Stomach (tissue), 9 donors: ENCODE results near the gene SLC36A4. TPM values are rescaled to one million over a fixed set of nuclear protein-coding genes. Genes with fewer than 3 reads are reported as not detected.

Experiments used
- DNase-seq, 2 donors: peaks; one replicate each; pipeline versions ENCODE4 v3.0.0 to v3.0.0-alpha.2; 2013 to 2019
- H3K27ac ChIP-seq, 5 donors: fragments of 200-600 bp in 4 of 5; sonication (generic) in 4 of 5; one replicate each; pipeline ENCODE4 v1.5.1; 2013 to 2019; ENCODE audit warnings: mild to moderate bottlenecking in 1 of 5, moderate library complexity in 1 of 5
- H3K27me3 ChIP-seq, 3 donors: fragments of 200-600 bp; sonication (generic); one replicate each; pipeline ENCODE4 v1.5.1; 2017 to 2019; ENCODE audit warnings: mixed run types in 1 of 3
- H3K36me3 ChIP-seq, 4 donors: fragments of 200-600 bp; sonication (generic); 1 replicate in 3 of 4; 2 replicates in 1 of 4; pipeline ENCODE4 v1.5.1; 2016 to 2019
- H3K4me1 ChIP-seq, 4 donors: fragments of 200-600 bp; sonication (generic); one replicate each; pipeline ENCODE4 v1.5.1; 2016 to 2019
- H3K4me3 ChIP-seq, 4 donors: fragments of 200-600 bp; sonication (generic) in 3 of 4; one replicate each; pipeline ENCODE4 v1.5.1; 2016 to 2019; ENCODE audit warnings: mild to moderate bottlenecking in 1 of 4
- H3K9me3 ChIP-seq, 4 donors: fragments of 200-600 bp; sonication (generic); one replicate each; pipeline ENCODE4 v1.5.1; 2016 to 2019
- EP300 ChIP-seq: sonication (generic); formaldehyde crosslinking; IDR thresholded peaks from one replicate; pipeline ENCODE4 v1.6.1; 2017; ENCODE audit warnings: antibody characterized with exemption
- POLR2A ChIP-seq, 4 donors: fragments of 450-650 bp; IDR thresholded peaks; one replicate each; pipeline ENCODE4 v1.6.1; 2016; ENCODE audit warnings: antibody characterized with exemption in 4 of 4, control low read depth in 2 of 4, mild to moderate bottlenecking in 1 of 4, moderate library complexity in 1 of 4
- POLR2AphosphoS5 ChIP-seq, 3 donors: sonication (generic); formaldehyde crosslinking; IDR thresholded peaks; one replicate each; pipeline ENCODE4 v1.6.1; 2016; ENCODE audit warnings: antibody characterized with exemption in 3 of 3
- WGBS, 5 donors: extraction: QIAGEN DNeasy Blood & Tissue Kit in 3 of 5; methylation state at CpG; one replicate each; pipeline versions ENCODE4 v1.1.5 to v1.1.7; 2013 to 2018; 5-methylcytosine and 5-hydroxymethylcytosine counted together
- intact Hi-C: fragments of 100-400 bp; cut with DNase I; formaldehyde crosslinking; loops from one replicate; pipeline ENCODE4 v1.15.1; 2023; ENCODE audit warnings: low total_unique reads
- polyA plus RNA-seq, 3 donors: library from polyadenylated mRNA; stranded (reverse); fragments of 200-250 nt; gene quantifications; one replicate each; pipeline ENCODE4 v1.2.3, GENCODE V29; 2013
- total RNA-seq, 5 donors: library from RNA; depleted of rRNA; stranded (reverse); fragments of >200 nt; gene quantifications; one replicate each; pipeline versions ENCODE4 v1.1.0 to v1.2.3, GENCODE V29; 2014 to 2016
- TF ChIP-seq, protein P1 (sequence below), 7 experiments: fragments of 450-650 bp in 4 of 7; fragments of 200-600 bp in 3 of 7; sonication (generic) in 3 of 7; IDR thresholded peaks; one replicate each; pipeline ENCODE4 v1.5.1; 2016 to 2019; ENCODE audit warnings: antibody characterized with exemption in 7 of 7, control low read depth in 2 of 7, mild to moderate bottlenecking in 1 of 7
- donor health status: healthy with polysubstance abuse.
- donor health status: Bipolar disorder and iron deficiency.
- donor health status: healthy.

SLC36A4 gene
- total and polyA plus RNA-seq, 8 donors, result 0.58 to 55.9 (median 5.9) TPM

DNA sequence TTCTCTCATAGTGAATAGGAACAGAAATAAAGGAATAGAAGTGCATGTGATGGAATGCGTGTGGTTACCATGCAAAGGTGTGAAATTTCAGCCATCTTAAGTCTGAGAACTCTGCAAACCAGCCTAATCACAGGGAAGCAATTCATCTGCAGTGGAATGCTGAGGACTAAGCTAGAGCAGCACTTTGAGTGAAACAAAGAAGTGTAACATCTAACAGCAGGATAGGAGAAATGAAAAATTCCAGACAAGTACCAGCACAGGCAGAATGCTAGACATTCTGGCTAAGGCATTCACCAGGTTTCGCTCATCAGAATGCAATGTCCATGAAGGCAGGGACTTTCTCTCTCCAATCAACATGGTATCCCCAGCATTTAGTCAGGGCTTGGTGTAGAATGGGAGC lies 41.2 kb upstream of the SLC36A4 start:
- Histone ChIP-seq H3K9me3 (no peaks in the 10 kb centered on the region), H3K27ac (no peak overlapping the region), H3K27me3 (peaks cover 0 to 5% (median 0%) of the 10 kb centered on the region in 3 donors), H3K36me3 (no peaks in the 10 kb centered on the region), H3K4me1 (peaks cover 0 to 6% (median 0%) of the 10 kb centered on the region in 4 donors), H3K4me3 (no peak overlapping the region)
- intact Hi-C loops, result loop anchor here (5.0 kb wide), 1 partner anchor 413 kb away; no protein-coding TSS in a partner anchor
- 91 to 98% (median 93%) methylated on average over 2 of the region's 2 CpGs for WGBS, 5 donors
- DNase-seq, result no peak
- TF ChIP-seq EP300 (no peak), POLR2A (IDR thresholded peaks at IDR 0.05) (no peak), POLR2AphosphoS5 (IDR thresholded peaks at IDR 0.05) (no peak)
- TF ChIP-seq, protein P1, sequence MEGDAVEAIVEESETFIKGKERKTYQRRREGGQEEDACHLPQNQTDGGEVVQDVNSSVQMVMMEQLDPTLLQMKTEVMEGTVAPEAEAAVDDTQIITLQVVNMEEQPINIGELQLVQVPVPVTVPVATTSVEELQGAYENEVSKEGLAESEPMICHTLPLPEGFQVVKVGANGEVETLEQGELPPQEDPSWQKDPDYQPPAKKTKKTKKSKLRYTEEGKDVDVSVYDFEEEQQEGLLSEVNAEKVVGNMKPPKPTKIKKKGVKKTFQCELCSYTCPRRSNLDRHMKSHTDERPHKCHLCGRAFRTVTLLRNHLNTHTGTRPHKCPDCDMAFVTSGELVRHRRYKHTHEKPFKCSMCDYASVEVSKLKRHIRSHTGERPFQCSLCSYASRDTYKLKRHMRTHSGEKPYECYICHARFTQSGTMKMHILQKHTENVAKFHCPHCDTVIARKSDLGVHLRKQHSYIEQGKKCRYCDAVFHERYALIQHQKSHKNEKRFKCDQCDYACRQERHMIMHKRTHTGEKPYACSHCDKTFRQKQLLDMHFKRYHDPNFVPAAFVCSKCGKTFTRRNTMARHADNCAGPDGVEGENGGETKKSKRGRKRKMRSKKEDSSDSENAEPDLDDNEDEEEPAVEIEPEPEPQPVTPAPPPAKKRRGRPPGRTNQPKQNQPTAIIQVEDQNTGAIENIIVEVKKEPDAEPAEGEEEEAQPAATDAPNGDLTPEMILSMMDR (IDR thresholded peaks at IDR 0.05), result no peak

GRCh38 chr11:93236741-93237675 lies 39.2 kb upstream of the SLC36A4 start:
- intact Hi-C loops, result loop anchor here (5.0 kb wide), 1 partner anchor 415 kb away; no protein-coding TSS in a partner anchor
- TF ChIP-seq EP300, result no peak
- TF ChIP-seq, protein P1 (IDR thresholded peaks at IDR 0.05), result peak in 4 of 7 experiments; percentile 31 to 44 (median 40)
- H3K36me3 ChIP-seq, result no peaks in the 10 kb centered on the region
- no peak overlapping the region for H3K27ac ChIP-seq
- no peak overlapping the region for H3K4me3 ChIP-seq
- peaks cover 0 to 5% (median 0%) of the 10 kb centered on the region in 3 donors for H3K27me3 ChIP-seq
- H3K4me1 ChIP-seq, result peaks cover 0 to 6% (median 0%) of the 10 kb centered on the region in 4 donors
- H3K9me3 ChIP-seq, result no peaks in the 10 kb centered on the region
- 23 to 36% (median 26%) methylated on average over 10 of the region's 10 CpGs for WGBS, 5 donors
- DNase-seq, result peak in 1 of 2 donors; percentile 74

DNA sequence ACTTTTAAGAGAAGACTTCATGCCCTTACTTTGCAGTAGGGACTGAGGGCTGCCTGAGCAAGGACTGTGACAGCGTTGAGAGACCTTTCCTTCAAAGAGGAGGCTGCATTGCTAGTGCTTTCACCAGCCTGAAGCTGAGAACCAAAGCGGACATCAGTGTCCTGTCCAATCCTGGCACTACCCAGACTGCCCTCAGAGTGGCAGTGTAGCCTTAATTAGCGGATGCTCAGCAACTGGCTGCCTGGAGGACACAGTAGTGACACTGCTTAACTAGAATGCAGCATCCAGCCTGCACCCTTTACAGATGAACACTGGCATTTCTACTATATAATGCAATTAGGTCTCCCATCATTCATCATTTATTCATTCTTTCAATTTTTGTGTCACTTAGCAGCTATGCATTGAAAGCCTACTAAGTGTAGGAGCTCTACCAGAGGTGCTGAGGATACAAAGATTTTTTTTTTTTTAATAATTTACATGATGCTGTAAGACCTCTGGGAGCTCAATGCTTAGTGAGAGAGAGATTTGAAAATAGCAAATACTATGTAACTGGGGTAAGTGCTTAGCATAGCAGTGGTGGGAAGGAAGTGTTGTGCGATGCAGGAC lies 36.9 kb upstream of the SLC36A4 start:
- Histone ChIP-seq H3K36me3 (no peaks in the 10 kb centered on the region), H3K27ac (no peak overlapping the region), H3K27me3 (peaks cover 0 to 5% (median 0%) of the 10 kb centered on the region in 3 donors), H3K9me3 (no peaks in the 10 kb centered on the region), H3K4me3 (no peak overlapping the region), H3K4me1 (peaks cover 0 to 6% (median 0%) of the 10 kb centered on the region in 4 donors)
- TF ChIP-seq EP300 (no peak), POLR2AphosphoS5 (IDR thresholded peaks at IDR 0.05) (peak in 1 of 3 donors; percentile 63)
- TF ChIP-seq, protein P1 (IDR thresholded peaks at IDR 0.05), result peak in 5 of 7 experiments; percentile 80 to 96 (median 87)
- 19 to 24% (median 23%) methylated on average over 4 of the region's 4 CpGs for WGBS, 5 donors
- intact Hi-C loops, result loop anchor here (5.0 kb wide), 2 partner anchors 313 to 418 kb away; no protein-coding TSS in a partner anchor
- DNase-seq, result peak; percentile 81 to 93

DNA sequence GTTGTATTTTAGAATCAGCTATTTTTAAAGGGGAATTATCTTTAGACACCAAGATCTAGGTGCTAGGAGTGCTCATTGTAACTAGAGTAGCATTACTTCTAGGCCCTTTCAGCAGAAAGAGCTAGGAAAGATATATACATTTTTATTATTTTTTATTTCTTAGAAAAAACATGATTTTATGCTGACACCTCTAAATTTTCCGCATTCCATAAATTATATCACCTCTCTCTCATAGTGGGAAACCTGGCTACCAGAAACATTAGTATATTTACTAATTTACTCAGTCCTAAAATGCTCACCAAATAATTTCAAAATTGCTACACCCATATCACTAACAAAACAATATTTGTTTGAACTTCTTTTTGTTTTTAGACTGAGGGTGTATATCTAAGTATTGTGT lies 32.1 kb upstream of the SLC36A4 start:
- TF ChIP-seq, protein P1 (IDR thresholded peaks at IDR 0.05), result no peak
- TF ChIP-seq EP300 (no peak), POLR2A (IDR thresholded peaks at IDR 0.05) (no peak), POLR2AphosphoS5 (IDR thresholded peaks at IDR 0.05) (no peak)
- DNase-seq, result no peak
- no peaks in the 10 kb centered on the region for H3K9me3 ChIP-seq
- peak overlapping the region in 1 of 5 donors; percentile 33 for H3K27ac ChIP-seq
- 93 to 98% (median 98%) methylated on average over 1 of the region's 1 CpG for WGBS, 5 donors
- peaks cover 0 to 7% (median 0%) of the 10 kb centered on the region in 4 donors for H3K4me1 ChIP-seq
- intact Hi-C loops, result loop anchor here (5.0 kb wide), 1 partner anchor 317 kb away; no protein-coding TSS in a partner anchor
- no peaks in the 10 kb centered on the region for H3K36me3 ChIP-seq
- H3K27me3 ChIP-seq, result peaks cover 0 to 5% (median 0%) of the 10 kb centered on the region in 3 donors
- no peak overlapping the region for H3K4me3 ChIP-seq
